ENCODE measurements around the gene PSME3IP1.

The PSME3IP1 gene

DNA sequence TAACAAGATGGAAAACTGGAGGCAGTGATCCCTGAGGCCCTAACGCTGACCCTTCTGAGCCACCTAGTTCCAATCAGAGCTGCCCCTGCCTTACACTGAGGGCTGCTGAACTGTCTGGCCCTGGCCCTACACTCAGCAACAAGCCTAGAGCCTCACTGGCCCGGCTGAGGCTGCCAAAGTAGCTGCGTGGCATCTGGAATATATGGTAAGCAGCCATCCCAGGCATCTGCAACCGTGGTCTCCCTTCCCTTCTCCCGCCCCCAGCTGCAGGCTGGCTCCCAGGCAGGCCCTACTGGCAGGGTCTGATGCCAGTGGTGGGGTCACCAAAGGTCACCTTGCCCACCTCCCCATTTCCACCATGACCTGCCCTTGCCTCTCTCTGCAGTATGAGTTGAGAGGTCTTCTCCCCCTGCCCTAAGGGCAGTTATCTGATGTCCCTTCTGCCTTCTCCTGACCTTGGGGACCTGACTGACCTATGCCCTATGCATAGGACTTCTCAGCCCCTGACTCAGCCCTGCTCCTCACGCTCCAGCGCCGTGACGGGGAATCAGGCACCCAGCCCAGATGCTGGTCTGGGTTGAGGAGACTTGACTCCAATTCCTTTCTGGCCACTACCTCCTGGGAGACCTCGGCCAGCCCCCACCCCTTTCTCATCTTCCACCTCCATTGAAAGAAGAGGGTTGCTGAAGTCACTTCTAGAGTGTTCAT is 48.1 kb downstream of the PSME3IP1 start:
- H3K9me3 ChIP-seq (ENCODE audit: insufficient read depth, low read length): no peaks in the 10 kb centered on the region
- peaks cover 29% of the 10 kb centered on the region for H3K4me1 ChIP-seq (ENCODE audit: low read length)
- H2AFZ ChIP-seq (ENCODE audit: low read depth, low read length): no peak overlapping the region
- no peak overlapping the region for H3K27ac ChIP-seq (ENCODE audit: low read length)
- H3K27me3 ChIP-seq (ENCODE audit: low read depth, low read length): no peaks in the 10 kb centered on the region
- H3K36me3 ChIP-seq (replicated peaks; ENCODE audit: low read depth, low read length): no peaks in the 10 kb centered on the region
- H3K4me2 ChIP-seq (ENCODE audit: low read length): no peak overlapping the region
- no peaks in the 10 kb centered on the region for H3K79me2 ChIP-seq (ENCODE audit: low read length)
- TF ChIP-seq, protein P1, sequence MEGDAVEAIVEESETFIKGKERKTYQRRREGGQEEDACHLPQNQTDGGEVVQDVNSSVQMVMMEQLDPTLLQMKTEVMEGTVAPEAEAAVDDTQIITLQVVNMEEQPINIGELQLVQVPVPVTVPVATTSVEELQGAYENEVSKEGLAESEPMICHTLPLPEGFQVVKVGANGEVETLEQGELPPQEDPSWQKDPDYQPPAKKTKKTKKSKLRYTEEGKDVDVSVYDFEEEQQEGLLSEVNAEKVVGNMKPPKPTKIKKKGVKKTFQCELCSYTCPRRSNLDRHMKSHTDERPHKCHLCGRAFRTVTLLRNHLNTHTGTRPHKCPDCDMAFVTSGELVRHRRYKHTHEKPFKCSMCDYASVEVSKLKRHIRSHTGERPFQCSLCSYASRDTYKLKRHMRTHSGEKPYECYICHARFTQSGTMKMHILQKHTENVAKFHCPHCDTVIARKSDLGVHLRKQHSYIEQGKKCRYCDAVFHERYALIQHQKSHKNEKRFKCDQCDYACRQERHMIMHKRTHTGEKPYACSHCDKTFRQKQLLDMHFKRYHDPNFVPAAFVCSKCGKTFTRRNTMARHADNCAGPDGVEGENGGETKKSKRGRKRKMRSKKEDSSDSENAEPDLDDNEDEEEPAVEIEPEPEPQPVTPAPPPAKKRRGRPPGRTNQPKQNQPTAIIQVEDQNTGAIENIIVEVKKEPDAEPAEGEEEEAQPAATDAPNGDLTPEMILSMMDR (IDR thresholded peaks at IDR 0.05; ENCODE audit: low read depth, low read length): no peak
- no peak for TF ChIP-seq EZH2phosphoT487 (IDR thresholded peaks at IDR 0.05; ENCODE audit: low read depth)
- no peaks in the 10 kb centered on the region for H4K20me1 ChIP-seq (ENCODE audit: insufficient read depth, low read length)
- no peak overlapping the region for H3K9ac ChIP-seq (ENCODE audit: low read length)
- H3K4me3 ChIP-seq (ENCODE audit: low read length): no peak overlapping the region

DNA sequence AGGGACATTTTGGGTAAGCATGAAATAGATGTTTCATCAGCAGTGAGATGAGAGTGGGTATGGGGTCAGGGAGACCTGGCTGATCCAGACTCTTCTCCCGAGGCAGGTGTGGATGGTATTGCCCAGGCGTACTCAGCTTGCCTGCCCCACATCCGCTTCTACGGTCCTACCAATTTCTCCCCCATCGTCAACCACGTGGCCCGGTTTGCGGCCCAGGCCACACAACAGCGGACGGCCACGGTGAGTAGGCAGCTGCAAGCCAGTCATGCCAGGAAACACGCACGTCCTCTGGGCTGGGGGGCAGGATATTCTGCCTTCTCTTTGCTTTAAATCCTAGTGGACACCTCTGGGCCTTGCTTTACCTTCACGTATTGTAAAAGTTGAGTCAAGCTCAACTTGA is 48.8 kb downstream of the PSME3IP1 start:
- no peaks in the 10 kb centered on the region for H3K9me3 ChIP-seq (ENCODE audit: insufficient read depth, low read length)
- no peaks in the 10 kb centered on the region for H3K36me3 ChIP-seq (replicated peaks; ENCODE audit: low read depth, low read length)
- H3K9ac ChIP-seq (ENCODE audit: low read length): no peak overlapping the region
- no peaks in the 10 kb centered on the region for H4K20me1 ChIP-seq (ENCODE audit: insufficient read depth, low read length)
- H2AFZ ChIP-seq (ENCODE audit: low read depth, low read length): no peak overlapping the region
- no peak overlapping the region for H3K27ac ChIP-seq (ENCODE audit: low read length)
- H3K4me3 ChIP-seq (ENCODE audit: low read length): no peak overlapping the region
- no peaks in the 10 kb centered on the region for H3K27me3 ChIP-seq (ENCODE audit: low read depth, low read length)
- no peak overlapping the region for H3K4me2 ChIP-seq (ENCODE audit: low read length)
- TF ChIP-seq, protein P1 (IDR thresholded peaks at IDR 0.05; ENCODE audit: low read depth, low read length): no peak
- TF ChIP-seq EZH2phosphoT487 (IDR thresholded peaks at IDR 0.05; ENCODE audit: low read depth): no peak
- H3K79me2 ChIP-seq (ENCODE audit: low read length): no peaks in the 10 kb centered on the region
- peaks cover 33% of the 10 kb centered on the region for H3K4me1 ChIP-seq (ENCODE audit: low read length)

DNA sequence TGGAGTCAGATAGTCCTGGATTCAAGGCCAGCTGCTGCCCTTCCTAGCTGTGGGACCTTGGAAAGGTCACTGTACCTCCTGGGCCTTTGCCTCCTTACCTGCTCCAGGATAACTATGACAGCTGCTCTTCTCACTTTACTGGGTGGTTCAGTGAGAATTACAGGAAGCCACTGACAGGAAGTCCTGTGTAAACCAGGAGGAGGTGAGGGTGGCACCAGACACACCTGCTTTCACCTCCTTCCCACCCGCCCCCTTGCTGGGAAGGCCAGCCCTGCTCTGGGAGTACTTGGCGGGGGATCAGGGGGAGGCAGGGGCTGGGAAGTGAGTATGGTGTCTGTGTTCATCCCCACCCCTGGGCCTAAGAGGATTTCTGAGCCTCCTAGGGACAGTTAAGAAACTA is 50.9 kb downstream of the PSME3IP1 start:
- Histone ChIP-seq H3K27me3 (ENCODE audit: low read depth, low read length) (no peaks in the 10 kb centered on the region), H3K4me1 (ENCODE audit: low read length) (peaks cover 33% of the 10 kb centered on the region), H3K4me3 (ENCODE audit: low read length) (peak overlapping the region; percentile 44; the same call in 1 of the 2 replicates), H3K27ac (ENCODE audit: low read length) (no peak overlapping the region), H3K4me2 (ENCODE audit: low read length) (peak overlapping the region; percentile 74), H3K36me3 (replicated peaks; ENCODE audit: low read depth, low read length) (no peaks in the 10 kb centered on the region), H2AFZ (ENCODE audit: low read depth, low read length) (peak overlapping the region; percentile 51; the same call in 1 of the 2 replicates), H3K79me2 (ENCODE audit: low read length) (no peaks in the 10 kb centered on the region), H4K20me1 (ENCODE audit: insufficient read depth, low read length) (no peaks in the 10 kb centered on the region), H3K9me3 (ENCODE audit: insufficient read depth, low read length) (no peaks in the 10 kb centered on the region), H3K9ac (ENCODE audit: low read length) (peak overlapping the region; percentile 1; the same call in 1 of the 2 replicates)
- no peak for TF ChIP-seq EZH2phosphoT487 (IDR thresholded peaks at IDR 0.05; ENCODE audit: low read depth)
- TF ChIP-seq, protein P1 (IDR thresholded peaks at IDR 0.05; ENCODE audit: low read depth, low read length): no peak

DNA sequence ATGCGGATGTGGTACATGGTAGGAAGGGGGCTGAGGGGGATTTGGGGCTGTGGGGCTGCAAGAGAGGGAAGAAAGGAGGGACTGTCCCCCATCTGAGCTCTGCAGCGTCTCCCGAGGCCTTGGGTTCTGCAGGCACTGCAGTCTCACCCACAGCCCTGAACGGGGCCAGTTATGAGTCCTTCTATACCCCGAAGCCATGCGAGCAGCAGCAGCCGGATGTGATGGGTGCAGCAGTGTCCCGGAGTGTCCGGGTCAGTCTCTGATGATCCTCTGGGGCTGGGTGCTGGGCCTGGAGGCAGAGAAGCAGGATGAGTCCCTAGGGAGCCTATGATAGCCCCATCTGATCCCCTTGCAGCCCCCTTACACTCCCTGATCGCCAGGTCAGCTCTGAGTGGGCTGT is 52.0 kb downstream of the PSME3IP1 start:
- H3K4me1 ChIP-seq (ENCODE audit: low read length): peaks cover 33% of the 10 kb centered on the region
- no peaks in the 10 kb centered on the region for H3K27me3 ChIP-seq (ENCODE audit: low read depth, low read length)
- peak overlapping the region; percentile 38; the same call in 1 of the 2 replicates for H3K9ac ChIP-seq (ENCODE audit: low read length)
- peak overlapping the region; percentile 53 for H3K27ac ChIP-seq (ENCODE audit: low read length)
- no peak overlapping the region for H2AFZ ChIP-seq (ENCODE audit: low read depth, low read length)
- no peaks in the 10 kb centered on the region for H4K20me1 ChIP-seq (ENCODE audit: insufficient read depth, low read length)
- H3K36me3 ChIP-seq (replicated peaks; ENCODE audit: low read depth, low read length): no peaks in the 10 kb centered on the region
- H3K79me2 ChIP-seq (ENCODE audit: low read length): no peaks in the 10 kb centered on the region
- no peak for TF ChIP-seq EZH2phosphoT487 (IDR thresholded peaks at IDR 0.05; ENCODE audit: low read depth)
- TF ChIP-seq, protein P1 (IDR thresholded peaks at IDR 0.05; ENCODE audit: low read depth, low read length): no peak
- H3K4me3 ChIP-seq (ENCODE audit: low read length): peak overlapping the region; percentile 44; the same call in 1 of the 2 replicates
- H3K4me2 ChIP-seq (ENCODE audit: low read length): peak overlapping the region; percentile 74
- H3K9me3 ChIP-seq (ENCODE audit: insufficient read depth, low read length): no peaks in the 10 kb centered on the region

Measured in OCI-LY3 (cell line).